Chondrocyte (in vitro differentiated cells): Measurements from ENCODE around the gene CEP85L. TPM values are rescaled to one million over a fixed set of nuclear protein-coding genes. Genes with fewer than 3 reads are reported as not detected.

Experiments used
- DNase-seq: peaks from one replicate; pipeline ENCODE4 v3.0.0; 2021; ENCODE audit warnings: mixed read lengths, low spot score
- H3K27ac Mint-ChIP-seq: one replicate; pipeline ENCODE4 v1.8.0; 2021; ENCODE audit warnings: mild to moderate bottlenecking, moderate library complexity, mixed read lengths; ENCODE audit not compliant: unreplicated experiment
- H3K27me3 Mint-ChIP-seq: 2 replicates; pipeline ENCODE4 v1.8.0; 2021; ENCODE audit warnings: low read depth, mixed read lengths
- H3K36me3 Mint-ChIP-seq: 2 replicates; pipeline ENCODE4 v1.8.0; 2021; ENCODE audit warnings: low read depth, mixed read lengths
- H3K4me1 Mint-ChIP-seq: 2 replicates; pipeline ENCODE4 v1.8.0; 2021; ENCODE audit warnings: low read depth, mild to moderate bottlenecking, mixed read lengths
- H3K4me3 Mint-ChIP-seq: one replicate; pipeline ENCODE4 v1.8.0; 2021; ENCODE audit warnings: mild to moderate bottlenecking, moderate library complexity, mixed read lengths; ENCODE audit not compliant: unreplicated experiment
- H3K9me3 Mint-ChIP-seq: 2 replicates; pipeline ENCODE4 v1.8.0; 2021; ENCODE audit warnings: low read depth, mixed read lengths
- CTCF ChIP-seq: fragments of 200-600 bp; sonication (generic); IDR thresholded peaks from 2 replicates; pipeline ENCODE4 v1.5.0; 2021; ENCODE audit warnings: antibody characterized with exemption, mild to moderate bottlenecking, moderate library complexity
- total RNA-seq: library from RNA; stranded (reverse); gene quantifications from 3 replicates; pipeline ENCODE4 v1.2.1, GENCODE V29; 2021

The CEP85L gene
- total RNA-seq, 1 donor from 2014 or later: 10.4 TPM

GRCh38 chr6:118548613-118549012, 102.8 kb downstream of the CEP85L start:
- no peak overlapping the region for H3K4me3 Mint-ChIP-seq
- DNase-seq: no peak
- peaks cover 32% of the 10 kb centered on the region for H3K4me1 Mint-ChIP-seq
- H3K36me3 Mint-ChIP-seq: no peaks in the 10 kb centered on the region
- H3K9me3 Mint-ChIP-seq: no peaks in the 10 kb centered on the region
- H3K27ac Mint-ChIP-seq: no peak overlapping the region
- TF ChIP-seq CTCF: no peak
- H3K27me3 Mint-ChIP-seq: no peaks in the 10 kb centered on the region

- no peaks in the 10 kb centered on the region for H3K9me3 Mint-ChIP-seq
- no peak for DNase-seq
- TF ChIP-seq CTCF: no peak
- peaks cover 28% of the 10 kb centered on the region for H3K4me1 Mint-ChIP-seq
- H3K27me3 Mint-ChIP-seq: no peaks in the 10 kb centered on the region
- no peaks in the 10 kb centered on the region for H3K36me3 Mint-ChIP-seq
- no peak within 1 kb of the TSS for H3K27ac Mint-ChIP-seq
- no peak within 1 kb of the TSS for H3K4me3 Mint-ChIP-seq
Observed at GRCh38 chr6:118548136-118548535, 103.3 kb downstream of the CEP85L start, which contains the start of gene PLN. PLN (plus strand) TSS chr6:118548296; CDS start chr6:118558922, 10,626 bp downstream.

GRCh38 chr6:118546880-118547218, 104.5 kb downstream of the CEP85L start:
- no peak for TF ChIP-seq CTCF
- Mint-ChIP-seq H3K27ac (no peak overlapping the region), H3K4me3 (no peak overlapping the region), H3K36me3 (no peaks in the 10 kb centered on the region), H3K9me3 (no peaks in the 10 kb centered on the region), H3K27me3 (no peaks in the 10 kb centered on the region), H3K4me1 (peaks cover 32% of the 10 kb centered on the region)
- DNase-seq: no peak

GRCh38 chr6:118546164-118546879, 105.1 kb downstream of the CEP85L start:
- no peaks in the 10 kb centered on the region for H3K9me3 Mint-ChIP-seq
- no peak for TF ChIP-seq CTCF
- DNase-seq: no peak
- H3K4me3 Mint-ChIP-seq: no peak overlapping the region
- H3K27me3 Mint-ChIP-seq: no peaks in the 10 kb centered on the region
- peaks cover 32% of the 10 kb centered on the region for H3K4me1 Mint-ChIP-seq
- H3K36me3 Mint-ChIP-seq: no peaks in the 10 kb centered on the region
- H3K27ac Mint-ChIP-seq: no peak overlapping the region

- no peak for DNase-seq
- TF ChIP-seq CTCF: no peak
- Mint-ChIP-seq H3K27ac (no peak overlapping the region), H3K36me3 (no peaks in the 10 kb centered on the region), H3K4me1 (peaks cover 32% of the 10 kb centered on the region), H3K4me3 (no peak overlapping the region), H3K27me3 (no peaks in the 10 kb centered on the region), H3K9me3 (no peaks in the 10 kb centered on the region)
Observed at GRCh38 chr6:118544105-118544504, 107.3 kb downstream of the CEP85L start.
